Psoas muscle (tissue), 8 donors: ENCODE data around the gene ACTL6B. TPM values are rescaled to one million over a fixed set of nuclear protein-coding genes. Genes with fewer than 3 reads are reported as not detected.

Experiments
- ATAC-seq, 4 donors: fragments of 200-7000 bp; cut with Tn5 transposase; one replicate each; pipeline ENCODE4 v1.9.1; 2020; ENCODE audit warnings: moderate library complexity in 3 of 4, mild to moderate bottlenecking in 2 of 4
- DNase-seq, 2 donors: peaks; one replicate each; pipeline ENCODE4 v3.0.0-alpha.2; 2020
- H3K27ac ChIP-seq: fragments of 200-600 bp; one replicate; pipeline ENCODE4 v1.8.0; 2022
- H3K27me3 ChIP-seq, 3 donors: fragments of 200-600 bp in 1 of 3; one replicate each; pipeline versions ENCODE4 v1.6.1 to v1.8.0; 2013 to 2022; ENCODE audit warnings: low read length in 2 of 3, mild to moderate bottlenecking in 2 of 3, moderate library complexity in 1 of 3; ENCODE audit not compliant: insufficient read depth in 3 of 3
- H3K36me3 ChIP-seq, 2 donors: fragments of 200-600 bp in 1 of 2; one replicate each; pipeline versions ENCODE4 v1.6.1 to v1.8.0; 2013 to 2022; ENCODE audit warnings: low read depth in 1 of 2, mild to moderate bottlenecking in 1 of 2, moderate library complexity in 1 of 2; ENCODE audit not compliant: insufficient read depth in 1 of 2
- H3K4me1 ChIP-seq: fragments of 200-600 bp; one replicate; pipeline ENCODE4 v1.8.0; 2022
- H3K4me3 ChIP-seq: fragments of 200-600 bp; one replicate; pipeline ENCODE4 v1.8.0; 2022; ENCODE audit warnings: mild to moderate bottlenecking
- H3K9me3 ChIP-seq: fragments of 200-600 bp; one replicate; pipeline ENCODE4 v1.8.0; 2022
- WGBS, 3 donors: extraction: QIAGEN DNeasy Blood & Tissue Kit; methylation state at CpG; one replicate each; pipeline versions ENCODE4 v1.1.6 to v1.1.7; 2013; 5-methylcytosine and 5-hydroxymethylcytosine counted together
- intact Hi-C, 2 donors: fragments of 100-400 bp; cut with DNase I; formaldehyde crosslinking; loops; one replicate each; pipeline versions ENCODE4 v1.11.0 to v1.14.2; 2022
- polyA plus RNA-seq, 3 donors: library from polyadenylated mRNA; stranded (reverse); fragments of 200-250 nt; gene quantifications; one replicate each; pipeline ENCODE4 v1.2.3, GENCODE V29; 2013
- total RNA-seq, 4 donors: library from RNA; stranded (reverse); fragmentation: NEBNext Ultra II Directional in 2 of 4; extraction: Animal tissue kit (Norgen Biotek cat#: 25700) in 2 of 4; gene quantifications; one replicate each; pipeline versions ENCODE4 v1.2.1 to v1.2.4, GENCODE V29; 2021 to 2023
- TF ChIP-seq, protein P1 (sequence below): fragments of 200-600 bp; IDR thresholded peaks from one replicate; pipeline ENCODE4 v1.8.0; 2022; ENCODE audit warnings: antibody characterized with exemption
- donor health status: healthy with polysubstance abuse.
- donor health status: DM: no; HTN: no; CAD: no; lungs with moderate emphysema.
- donor health status: Bipolar disorder and iron deficiency.
- donor health status: healthy.
- donor health status: DM: yes; HTN: yes; CAD: no.
- donor health status: DM: no; HTN: no; CAD: no.
- donor health status: DM: no; HTN: no; CAD: no.
- donor health status: DM: yes; HTN: yes; CAD: no.

ACTL6B gene
- total and polyA plus RNA-seq, 7 donors, result 0.03 TPM; not detected in 6

- ATAC-seq (peak; percentile 70 to 90 (median 78)), DNase-seq (peak; percentile 77 to 86)
- peaks cover 5% of the 10 kb centered on the region for H3K4me1 ChIP-seq
- no peaks in the 10 kb centered on the region for H3K36me3 ChIP-seq
- H3K4me3 ChIP-seq, result peak overlapping the region; percentile 80
- H3K27ac ChIP-seq, result no peak overlapping the region
- TF ChIP-seq, protein P1, sequence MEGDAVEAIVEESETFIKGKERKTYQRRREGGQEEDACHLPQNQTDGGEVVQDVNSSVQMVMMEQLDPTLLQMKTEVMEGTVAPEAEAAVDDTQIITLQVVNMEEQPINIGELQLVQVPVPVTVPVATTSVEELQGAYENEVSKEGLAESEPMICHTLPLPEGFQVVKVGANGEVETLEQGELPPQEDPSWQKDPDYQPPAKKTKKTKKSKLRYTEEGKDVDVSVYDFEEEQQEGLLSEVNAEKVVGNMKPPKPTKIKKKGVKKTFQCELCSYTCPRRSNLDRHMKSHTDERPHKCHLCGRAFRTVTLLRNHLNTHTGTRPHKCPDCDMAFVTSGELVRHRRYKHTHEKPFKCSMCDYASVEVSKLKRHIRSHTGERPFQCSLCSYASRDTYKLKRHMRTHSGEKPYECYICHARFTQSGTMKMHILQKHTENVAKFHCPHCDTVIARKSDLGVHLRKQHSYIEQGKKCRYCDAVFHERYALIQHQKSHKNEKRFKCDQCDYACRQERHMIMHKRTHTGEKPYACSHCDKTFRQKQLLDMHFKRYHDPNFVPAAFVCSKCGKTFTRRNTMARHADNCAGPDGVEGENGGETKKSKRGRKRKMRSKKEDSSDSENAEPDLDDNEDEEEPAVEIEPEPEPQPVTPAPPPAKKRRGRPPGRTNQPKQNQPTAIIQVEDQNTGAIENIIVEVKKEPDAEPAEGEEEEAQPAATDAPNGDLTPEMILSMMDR, result peak; percentile 18
- 1 to 3% (median 1%) methylated on average over 49 to 70 of the region's 70 CpGs for WGBS, 3 donors
- intact Hi-C loops, result loop anchor here in 1 of 2 donors (2.0 kb wide), 1 partner anchor 18 kb away; the partner anchor contains the start of genes FBXO24 and LRCH4
- H3K27me3 ChIP-seq, result peaks cover 0 to 8% (median 3%) of the 10 kb centered on the region in 3 donors
- no peaks in the 10 kb centered on the region for H3K9me3 ChIP-seq
Observed at GRCh38 chr7:100604028-100604975, 51.9 kb downstream of the ACTL6B start.

DNA sequence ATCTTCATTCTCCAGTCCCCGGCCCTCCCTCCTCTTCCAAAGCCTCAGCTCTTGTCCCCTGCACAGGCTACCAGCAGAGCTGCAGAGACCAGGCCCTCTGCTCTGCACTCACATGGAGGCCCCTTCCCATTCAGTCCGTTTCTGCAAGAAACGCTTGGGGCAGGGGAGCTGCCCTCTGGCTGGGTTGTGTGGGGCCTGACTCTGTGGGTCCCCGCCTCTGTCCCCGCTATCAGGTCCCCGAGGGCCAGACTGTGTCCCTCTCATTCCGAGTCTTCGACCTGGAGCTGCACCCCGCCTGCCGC is 52.6 kb downstream of the ACTL6B start:
- intact Hi-C loops, result loop anchor here in 1 of 2 donors (2.0 kb wide), 1 partner anchor 17 kb away; the partner anchor contains the start of genes FBXO24 and LRCH4
- TF ChIP-seq, protein P1, result no peak
- WGBS, 3 donors, result 13 to 15% (median 14%) methylated on average over 10 of the region's 10 CpGs
- ATAC-seq, result peak in 2 of 4 donors; percentile 2 to 15
- Histone ChIP-seq H3K36me3 (no peaks in the 10 kb centered on the region), H3K27me3 (peaks cover 0 to 8% (median 3%) of the 10 kb centered on the region in 3 donors), H3K4me3 (peak overlapping the region; percentile 80), H3K9me3 (no peaks in the 10 kb centered on the region), H3K4me1 (peaks cover 5% of the 10 kb centered on the region), H3K27ac (no peak overlapping the region)
- no peak for DNase-seq

DNA sequence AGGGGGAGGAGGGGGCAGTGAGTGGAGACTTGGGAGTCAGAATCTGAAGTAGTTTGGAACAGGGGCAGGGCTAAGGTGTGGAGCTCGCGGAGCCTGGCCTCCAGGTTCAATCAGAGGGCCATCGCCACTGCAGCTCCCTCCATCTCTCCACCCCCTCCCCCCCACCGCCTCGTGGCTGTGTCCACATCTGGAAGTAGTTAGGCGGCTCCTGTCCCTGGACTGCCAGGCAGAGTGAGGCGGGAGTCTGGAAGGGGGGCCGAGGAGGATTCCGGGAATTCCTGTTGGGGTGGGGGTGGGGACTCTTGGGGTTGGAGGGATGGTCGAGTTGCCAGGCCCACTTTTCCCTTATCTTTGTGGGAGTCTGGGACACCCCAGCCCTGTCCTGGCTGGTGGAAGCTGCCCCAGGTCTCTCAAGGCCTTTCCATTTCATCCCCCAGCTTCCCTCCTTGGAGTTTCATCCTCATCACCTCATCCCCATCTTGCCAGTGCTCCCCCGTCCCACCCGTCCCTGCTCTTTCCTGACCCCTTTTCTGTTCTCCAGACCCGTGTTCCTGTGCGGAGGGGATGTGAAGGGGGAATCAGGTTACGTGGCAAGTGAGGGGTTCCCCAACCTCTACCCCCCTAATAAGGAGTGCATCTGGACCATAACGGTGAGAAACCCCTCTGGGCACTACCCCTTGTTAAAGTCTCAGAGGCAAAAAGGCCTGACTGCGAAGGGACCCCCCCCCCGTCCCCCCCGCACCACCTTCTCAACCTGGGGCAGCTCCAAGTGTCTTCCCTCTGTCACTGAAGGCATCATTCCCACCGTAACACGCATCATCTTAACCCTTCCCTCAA is 53.1 kb downstream of the ACTL6B start:
- peaks cover 5% of the 10 kb centered on the region for H3K4me1 ChIP-seq
- H3K9me3 ChIP-seq, result no peaks in the 10 kb centered on the region
- H3K36me3 ChIP-seq, result no peaks in the 10 kb centered on the region
- WGBS, 3 donors, result 46 to 50% (median 46%) methylated on average over 20 to 21 of the region's 21 CpGs
- TF ChIP-seq, protein P1, result no peak
- no peak overlapping the region for H3K27ac ChIP-seq
- H3K4me3 ChIP-seq, result peak overlapping the region; percentile 80
- ATAC-seq (peak in 3 of 4 donors; percentile 26 to 31 (median 29)), DNase-seq (peak; percentile 79 to 87)
- intact Hi-C loops, result no loop called here
- peaks cover 0 to 8% (median 3%) of the 10 kb centered on the region in 3 donors for H3K27me3 ChIP-seq

GRCh38 chr7:100600730-100601038 is 55.6 kb downstream of the ACTL6B start:
- DNase-seq (no peak), ATAC-seq (no peak)
- Histone ChIP-seq H3K27me3 (peaks cover 0 to 8% (median 4%) of the 10 kb centered on the region in 3 donors), H3K4me3 (no peak overlapping the region), H3K9me3 (no peaks in the 10 kb centered on the region), H3K36me3 (no peaks in the 10 kb centered on the region), H3K27ac (no peak overlapping the region), H3K4me1 (peaks cover 5% of the 10 kb centered on the region)
- intact Hi-C loops, result no loop called here
- 72 to 87% (median 76%) methylated on average over 9 of the region's 9 CpGs for WGBS, 3 donors
- TF ChIP-seq, protein P1, result no peak
